H9 (cell line): ENCODE data around the gene PIP4K2A. TPM values are rescaled to one million over a fixed set of nuclear protein-coding genes. Genes with fewer than 3 reads are reported as not detected.

Source experiments
- DNase-seq: peaks from one replicate; pipeline ENCODE4 v3.0.0-alpha.2; 2017
- H2AFZ ChIP-seq: one replicate; pipeline ENCODE4 v1.6.1; 2013; ENCODE audit warnings: mild to moderate bottlenecking, low read length, control low read depth, moderate library complexity
- H2AK5ac ChIP-seq: 2 replicates; pipeline ENCODE4 v1.6.1; 2013; ENCODE audit warnings: low read length, control low read depth, mixed read lengths; ENCODE audit not compliant: insufficient read length
- H2BK120ac ChIP-seq: one replicate; pipeline ENCODE4 v1.6.1; 2013; ENCODE audit warnings: low read depth, mild to moderate bottlenecking, low read length, control low read depth, inconsistent platforms; ENCODE audit not compliant: poor library complexity, severe bottlenecking
- H2BK12ac ChIP-seq: 2 replicates; pipeline ENCODE4 v1.6.1; 2013; ENCODE audit warnings: low read length, control low read depth, mixed read lengths, low read depth; ENCODE audit not compliant: insufficient read length
- H2BK15ac ChIP-seq: 2 replicates; pipeline ENCODE4 v1.6.1; 2013; ENCODE audit warnings: low read depth, low read length, control low read depth
- H2BK20ac ChIP-seq: one replicate; pipeline ENCODE4 v1.6.1; 2013; ENCODE audit warnings: low read depth, mild to moderate bottlenecking, low read length, control low read depth, inconsistent platforms; ENCODE audit not compliant: poor library complexity, severe bottlenecking
- H2BK5ac ChIP-seq: 2 replicates; pipeline ENCODE4 v1.6.1; 2013; ENCODE audit warnings: low read length, control low read depth, mixed read lengths; ENCODE audit not compliant: insufficient read length
- H3K14ac ChIP-seq: 2 replicates; pipeline ENCODE4 v1.6.1; 2013; ENCODE audit warnings: low read length, control low read depth; ENCODE audit not compliant: insufficient read depth
- H3K18ac ChIP-seq: 2 replicates; pipeline ENCODE4 v1.6.1; 2013; ENCODE audit warnings: low read depth, mild to moderate bottlenecking, mixed read lengths, low read length, control low read depth; ENCODE audit not compliant: insufficient read length
- H3K23ac ChIP-seq: 2 replicates; pipeline ENCODE4 v1.6.1; 2013; ENCODE audit warnings: low read length, control low read depth, mixed read lengths, low read depth; ENCODE audit not compliant: insufficient read length
- H3K23me2 ChIP-seq: 2 replicates; pipeline ENCODE4 v1.6.1; 2013; ENCODE audit warnings: low read depth, mild to moderate bottlenecking, mixed read lengths, low read length, control low read depth; ENCODE audit not compliant: insufficient read length, poor library complexity, severe bottlenecking
- H3K27ac ChIP-seq: 2 replicates; pipeline ENCODE4 v1.5.1; 2013; ENCODE audit warnings: low read length, control low read depth, mixed read lengths, low read depth; ENCODE audit not compliant: insufficient read length
- H3K27me3 ChIP-seq: 2 replicates; pipeline ENCODE4 v1.6.1; 2013; ENCODE audit warnings: low read length, control low read depth, inconsistent platforms; ENCODE audit not compliant: insufficient read depth
- H3K4ac ChIP-seq: 2 replicates; pipeline ENCODE4 v1.6.1; 2013; ENCODE audit warnings: low read depth, mild to moderate bottlenecking, control low read depth, inconsistent platforms, low read length, moderate library complexity
- H3K4me1 ChIP-seq: 2 replicates; pipeline ENCODE4 v1.6.1; 2013; ENCODE audit warnings: low read length, control low read depth, inconsistent platforms; ENCODE audit not compliant: insufficient read depth
- H3K4me2 ChIP-seq: 2 replicates; pipeline ENCODE4 v1.6.1; 2013; ENCODE audit warnings: low read length, control low read depth, mixed read lengths; ENCODE audit not compliant: insufficient read length, insufficient read depth
- H3K56ac ChIP-seq: 2 replicates; pipeline ENCODE4 v1.6.1; 2013; ENCODE audit warnings: low read depth, mild to moderate bottlenecking, mixed read lengths, low read length, control low read depth; ENCODE audit not compliant: insufficient read length
- H3K79me1 ChIP-seq: 2 replicates; pipeline ENCODE4 v1.6.1; 2013; ENCODE audit warnings: low read depth, mild to moderate bottlenecking, moderate library complexity, low read length, control low read depth, inconsistent platforms; ENCODE audit not compliant: insufficient read depth, poor library complexity, severe bottlenecking
- H3K79me2 ChIP-seq: 2 replicates; pipeline ENCODE4 v1.6.1; 2013; ENCODE audit warnings: low read length, control low read depth, inconsistent platforms; ENCODE audit not compliant: insufficient read depth
- H3K9ac ChIP-seq: 2 replicates; pipeline ENCODE4 v1.6.1; 2013; ENCODE audit warnings: low read length, control low read depth, mixed read lengths; ENCODE audit not compliant: insufficient read length; ENCODE audit errors: extremely low read depth
- H3K9me3 ChIP-seq: one replicate; pipeline ENCODE4 v1.6.1; 2013; ENCODE audit warnings: low read depth, low read length, inconsistent platforms; ENCODE audit not compliant: control insufficient read depth
- H3T11ph ChIP-seq: one replicate; pipeline ENCODE4 v1.6.1; 2013; ENCODE audit warnings: mild to moderate bottlenecking, low read length, control low read depth, inconsistent platforms
- H4K20me1 ChIP-seq: one replicate; pipeline ENCODE4 v1.6.1; 2013; ENCODE audit not compliant: control insufficient read depth, insufficient read length, insufficient read depth
- H4K5ac ChIP-seq: 2 replicates; pipeline ENCODE4 v1.6.1; 2013; ENCODE audit warnings: low read depth, mild to moderate bottlenecking, mixed read lengths, low read length, control low read depth; ENCODE audit not compliant: insufficient read length
- H4K8ac ChIP-seq: replicated peaks from 2 replicates; pipeline ENCODE4 v1.6.1; 2013; ENCODE audit warnings: low read length, control low read depth, mixed read lengths, low read depth; ENCODE audit not compliant: insufficient read length
- H4K91ac ChIP-seq: 2 replicates; pipeline ENCODE4 v1.6.1; 2013; ENCODE audit warnings: low read depth, mild to moderate bottlenecking, moderate library complexity, mixed read lengths, low read length, control low read depth; ENCODE audit not compliant: insufficient read length
- H3K27ac Mint-ChIP-seq, 3 experiments: 2 replicates in 2 of 3; 3 replicates in 1 of 3; pipeline ENCODE4 v1.8.0; 2020 to 2021; ENCODE audit warnings: mixed read lengths in 3 of 3, mild to moderate bottlenecking in 1 of 3, moderate library complexity in 1 of 3
- H3K27me3 Mint-ChIP-seq: 2 replicates; pipeline ENCODE4 v1.8.0; 2021; ENCODE audit warnings: low read depth, mild to moderate bottlenecking, moderate library complexity, mixed read lengths
- H3K36me3 Mint-ChIP-seq, 3 experiments: 2 replicates in 2 of 3; 3 replicates in 1 of 3; pipeline ENCODE4 v1.8.0; 2020 to 2021; ENCODE audit warnings: low read depth in 3 of 3, mixed read lengths in 3 of 3; ENCODE audit not compliant: insufficient read depth in 1 of 3
- H3K4me1 Mint-ChIP-seq, 2 experiments: 2 replicates each; pipeline ENCODE4 v1.8.0; 2020; ENCODE audit warnings: mixed read lengths in 2 of 2
- H3K4me3 Mint-ChIP-seq, 2 experiments: 2 replicates in 1 of 2; 3 replicates in 1 of 2; pipeline ENCODE4 v1.8.0; 2020 to 2021; ENCODE audit warnings: mild to moderate bottlenecking in 2 of 2, mixed read lengths in 2 of 2, moderate library complexity in 1 of 2
- H3K9me3 Mint-ChIP-seq, 2 experiments: 2 replicates in 1 of 2; 3 replicates in 1 of 2; pipeline ENCODE4 v1.8.0; 2020; ENCODE audit warnings: mild to moderate bottlenecking in 2 of 2, mixed read lengths in 2 of 2, moderate library complexity in 1 of 2
- CTCF ChIP-seq: fragments of 200-600 bp; sonication (generic); conservative IDR thresholded peaks from 3 replicates; pipeline ENCODE4 v1.8.0; 2021; ENCODE audit warnings: antibody characterized with exemption, mild to moderate bottlenecking
- WGBS: extraction: QIAGEN DNeasy Blood & Tissue Kit; methylation state at CpG from one replicate; pipeline ENCODE4 v1.1.7; 2013; ENCODE audit warnings: missing lambda C conversion rate, low lambda C conversion rate, mixed read lengths; ENCODE audit not compliant: insufficient read length; ENCODE audit errors: extremely low coverage; 5-methylcytosine and 5-hydroxymethylcytosine counted together
- total RNA-seq: library from RNA; stranded (reverse); gene quantifications from 2 replicates; pipeline ENCODE4 v1.2.1, GENCODE V29; 2021

Gene PIP4K2A
- total RNA-seq, 1 experiment from 2014 or later, result 33.6 TPM

- H3K27ac Mint-ChIP-seq, result no peak overlapping the region
- H3K9me3 Mint-ChIP-seq, result no peaks in the 10 kb centered on the region
Measured at GRCh38 chr10:22752272-22752889, 38.0 kb upstream of the PIP4K2A start.

More at GRCh38 chr10:22752272-22752889, 38.0 kb upstream of the PIP4K2A start:
- H2AK5ac ChIP-seq, result no peak overlapping the region
- no peak overlapping the region for H4K91ac ChIP-seq
- no peaks in the 10 kb centered on the region for H3K79me2 ChIP-seq
- no peaks in the 10 kb centered on the region for H3K9me3 ChIP-seq
- no peak overlapping the region for H2AFZ ChIP-seq
- H4K5ac ChIP-seq, result no peak overlapping the region
- H2BK12ac ChIP-seq, result no peak overlapping the region
- Mint-ChIP-seq H3K27me3 (no peaks in the 10 kb centered on the region; the same call in 1 of the 2 replicates), H3K4me1 (peaks cover 0 to 3% of the 10 kb centered on the region in 2 experiments; a peak in 3 of 4 replicates), H3K4me3 (no peak overlapping the region), H3K36me3 (no peaks in the 10 kb centered on the region; a peak in 1 of 7 replicates)
- no peak overlapping the region for H3K56ac ChIP-seq
- no peak overlapping the region for H2BK5ac ChIP-seq
- no peak overlapping the region for H3K18ac ChIP-seq
- H3K79me1 ChIP-seq, result no peaks in the 10 kb centered on the region
- no peak overlapping the region for H3K27ac ChIP-seq
- DNase-seq, result no peak
- no peak overlapping the region for H3T11ph ChIP-seq
- no peak overlapping the region for H3K4me2 ChIP-seq
- H3K27me3 ChIP-seq, result no peaks in the 10 kb centered on the region
- H3K4ac ChIP-seq, result no peak overlapping the region
- H4K20me1 ChIP-seq, result no peaks in the 10 kb centered on the region
- no CpG with 5 or more reads among the region's 2 CpGs for WGBS
- no peak overlapping the region for H3K14ac ChIP-seq
- H4K8ac ChIP-seq, result no peak overlapping the region
- no peak overlapping the region for H3K23ac ChIP-seq
- no peak for TF ChIP-seq CTCF
- H3K4me1 ChIP-seq, result no peaks in the 10 kb centered on the region
- no peaks in the 10 kb centered on the region for H3K23me2 ChIP-seq
- H3K9ac ChIP-seq, result no peak overlapping the region
- H2BK20ac ChIP-seq, result no peak overlapping the region
- H2BK120ac ChIP-seq, result no peak overlapping the region
- no peak overlapping the region for H2BK15ac ChIP-seq
